Bone marrow (tissue), 2 donors: ENCODE data around the gene PAM.
A peak's percentile ranks its signal among the peaks of the same experiment; 100 is the strongest.

ENCODE experiments used
- DNase-seq, 2 donors: peaks; one replicate each; lab custom pipeline; 2025; lab: John Stamatoyannopoulos, UW

Gene PAM

GRCh38 chr5:102858808-102859207 is 103.7 kb downstream of the PAM start:
- no peak for DNase-seq

DNA sequence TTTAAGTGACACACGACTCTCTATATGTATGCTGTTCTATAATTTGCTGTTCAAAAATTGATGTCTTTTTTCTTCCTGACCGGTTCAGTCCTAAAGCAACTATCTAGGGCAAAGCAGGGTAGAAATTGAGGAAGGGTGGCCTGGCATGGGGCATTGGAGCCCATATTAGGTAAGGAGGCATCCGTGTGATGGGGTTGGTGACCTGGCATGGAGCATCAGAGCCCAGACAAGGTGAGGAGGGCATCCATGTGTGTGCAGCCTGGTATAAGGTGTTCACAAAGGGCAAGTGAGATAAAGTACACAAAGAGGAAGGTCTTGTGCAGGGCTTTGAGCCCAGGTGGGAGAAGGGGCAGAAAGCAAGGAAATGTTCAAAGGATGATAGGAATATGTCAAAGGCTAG is 104.9 kb downstream of the PAM start:
- no peak for DNase-seq

DNA sequence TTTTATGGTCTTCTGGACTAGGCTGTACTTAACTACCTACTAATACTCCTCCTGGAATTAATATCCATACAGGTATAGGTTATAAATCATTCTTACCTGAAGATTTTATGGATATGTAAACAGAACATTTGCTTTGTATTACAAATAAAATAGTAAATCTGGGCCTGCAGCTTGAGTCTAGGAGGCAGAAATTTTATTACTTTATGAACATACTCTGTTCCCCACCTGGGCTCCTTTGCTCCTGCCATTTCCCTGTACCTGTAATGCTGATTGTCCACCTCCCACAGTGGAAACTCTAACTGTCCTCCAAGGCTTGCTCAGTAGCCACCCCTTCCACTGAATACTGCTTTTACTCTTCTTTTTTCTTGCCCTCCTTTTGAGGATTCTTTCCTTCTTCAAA is 108.0 kb downstream of the PAM start:
- DNase-seq: no peak

- no peak for DNase-seq
Observed at GRCh38 chr5:102863764-102864560, 108.9 kb downstream of the PAM start.

- no peak for DNase-seq
Observed at GRCh38 chr5:102865171-102865509, 110.0 kb downstream of the PAM start.

GRCh38 chr5:102865510-102866236 is 110.6 kb downstream of the PAM start:
- peak; percentile 8 to 63 for DNase-seq

DNA sequence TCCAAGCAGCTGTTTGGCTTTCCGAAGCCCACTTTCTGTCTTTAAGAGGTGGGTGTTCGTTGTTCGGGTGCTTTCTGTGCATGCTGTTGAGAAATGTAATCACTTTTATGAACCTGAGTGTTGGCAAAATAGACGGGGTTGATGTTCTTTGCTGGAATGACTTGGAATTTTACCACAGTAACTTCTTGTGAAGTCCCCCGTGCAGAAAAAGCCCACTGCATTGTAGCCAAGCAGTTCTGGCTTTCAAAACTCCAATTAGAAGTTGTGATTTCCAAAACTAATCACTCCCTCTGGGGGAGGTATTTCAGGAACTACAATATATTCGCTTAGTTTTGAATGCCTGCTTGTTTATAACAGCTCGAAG is 111.1 kb downstream of the PAM start:
- no peak for DNase-seq

- no peak for DNase-seq
Observed at GRCh38 chr5:102867992-102868662, 113.0 kb downstream of the PAM start.

DNA sequence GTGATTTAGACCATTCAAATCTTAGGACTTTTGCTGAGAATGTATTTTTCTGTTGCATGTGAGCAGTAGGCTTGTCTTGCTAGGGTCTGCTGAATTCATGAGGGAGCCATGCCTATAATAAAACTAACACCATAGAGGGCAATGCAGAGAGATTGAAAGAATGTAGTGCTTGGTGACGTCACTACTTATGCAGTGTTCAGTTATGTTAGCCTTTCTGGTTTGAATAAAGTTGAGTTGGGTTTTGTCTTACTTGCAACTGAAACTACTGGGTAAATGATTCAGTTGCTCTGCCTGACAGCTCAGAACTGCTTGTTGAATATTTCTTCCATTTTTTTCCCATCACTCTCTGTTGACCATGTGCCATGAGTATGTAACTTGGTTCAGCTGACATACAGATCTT is 114.1 kb downstream of the PAM start:
- no peak for DNase-seq

GRCh38 chr5:102873379-102873932 is 118.4 kb downstream of the PAM start:
- DNase-seq: no peak

- DNase-seq: no peak
Observed at GRCh38 chr5:102874054-102874453, 118.9 kb downstream of the PAM start.

DNA sequence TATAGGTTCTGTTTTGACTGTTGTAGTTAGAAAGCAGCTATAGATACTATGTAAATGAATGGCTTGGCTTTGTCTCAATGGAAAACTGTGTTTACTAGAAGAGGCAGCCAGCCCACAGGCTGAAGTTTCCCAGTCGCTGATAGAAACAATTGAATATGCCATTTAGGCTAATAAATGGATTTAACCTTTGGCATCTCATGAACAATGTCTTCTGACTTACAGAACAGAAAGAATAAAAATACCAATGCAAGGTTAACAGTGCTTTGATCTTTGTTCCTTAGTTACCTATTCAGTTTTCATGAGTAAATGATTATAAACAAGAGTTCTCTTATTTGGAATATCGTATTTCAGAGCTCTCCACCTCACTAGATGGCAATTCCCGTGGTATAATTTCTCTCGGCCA is 120.6 kb downstream of the PAM start:
- no peak for DNase-seq

GRCh38 chr5:102876610-102877009 is 121.5 kb downstream of the PAM start:
- DNase-seq: no peak

DNA sequence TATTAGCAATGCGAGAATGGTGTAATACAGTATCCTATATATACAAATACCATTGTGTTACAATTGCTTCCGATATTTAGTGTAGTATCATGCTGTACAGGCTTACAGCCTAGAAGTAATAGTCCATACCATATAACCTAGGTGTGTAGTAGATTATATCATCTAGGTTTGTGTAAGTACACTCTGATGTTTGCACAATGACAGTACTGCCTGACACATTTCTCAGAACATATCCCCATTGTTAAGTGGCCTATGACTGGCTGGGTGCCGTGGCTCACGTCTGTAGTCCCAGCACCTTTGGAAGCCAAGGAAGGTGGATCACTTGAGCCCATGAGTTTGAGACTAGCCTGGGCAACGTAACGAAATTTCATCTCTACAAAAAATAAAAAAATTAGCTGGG is 124.6 kb downstream of the PAM start:
- no peak for DNase-seq

- DNase-seq: no peak
Observed at GRCh38 chr5:102886586-102886985, 131.5 kb downstream of the PAM start.

DNA sequence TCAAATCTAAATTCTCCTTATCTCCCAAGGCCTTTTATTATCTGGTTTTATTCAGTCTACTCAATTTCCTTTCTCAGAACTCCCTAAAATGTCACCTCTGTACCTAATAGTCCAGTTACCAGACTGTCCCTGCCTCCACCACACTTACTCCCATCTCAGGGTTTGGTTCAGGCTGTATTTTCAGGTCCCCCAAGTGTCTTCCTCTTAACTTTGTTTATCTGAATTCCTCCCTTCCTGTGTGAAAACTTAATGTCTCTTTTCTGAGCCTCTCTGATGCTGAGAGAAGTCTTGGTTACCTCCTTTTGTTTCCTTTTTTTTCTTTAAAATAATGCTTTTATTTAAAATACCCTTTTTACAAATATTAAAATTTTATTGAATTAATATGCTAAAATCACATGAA is 133.4 kb downstream of the PAM start:
- no peak for DNase-seq

DNA sequence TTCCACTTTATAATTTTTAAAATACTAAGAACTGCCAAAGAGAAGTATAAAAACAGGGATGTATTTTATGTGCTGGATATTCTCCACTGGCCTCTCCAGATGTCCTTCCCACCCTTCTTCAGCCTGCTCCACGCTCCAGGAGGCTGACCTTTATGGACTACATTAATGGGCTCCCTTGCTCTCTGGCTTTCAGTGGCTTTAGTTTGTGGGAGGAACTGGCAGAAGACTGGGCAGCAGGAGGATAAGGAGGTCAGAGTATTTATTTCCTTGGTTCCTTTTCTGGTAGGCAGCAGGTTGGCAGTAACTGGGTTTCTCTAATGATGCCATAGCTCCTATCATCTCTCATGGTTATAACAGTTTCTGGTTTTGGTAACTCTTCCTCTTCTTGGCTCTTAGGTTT is 133.9 kb downstream of the PAM start:
- DNase-seq: no peak

- DNase-seq: no peak
Observed at GRCh38 chr5:102890133-102890532, 135.0 kb downstream of the PAM start.

- no peak for DNase-seq
Observed at GRCh38 chr5:102891175-102891574, 136.1 kb downstream of the PAM start.

DNA sequence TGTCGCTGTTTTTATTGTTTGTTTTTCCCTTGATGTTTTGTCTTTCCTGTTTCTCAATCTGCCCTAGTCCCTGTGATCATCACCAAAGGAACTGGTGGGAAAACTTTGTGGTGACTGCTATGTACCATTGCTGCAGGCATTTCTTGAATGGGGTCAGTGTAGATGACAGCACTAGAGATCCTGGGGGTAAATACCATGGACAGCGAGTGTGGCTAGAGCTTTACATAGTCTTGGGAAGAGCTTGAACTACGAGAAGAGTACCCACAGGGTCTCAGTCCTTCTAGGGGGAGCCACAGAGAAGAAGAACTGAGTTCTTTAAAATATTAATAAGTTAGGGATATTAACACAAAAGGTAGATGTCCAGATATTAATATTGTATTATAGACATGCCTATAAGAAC is 138.8 kb downstream of the PAM start:
- DNase-seq: no peak

- no peak for DNase-seq
Observed at GRCh38 chr5:102895234-102895633, 140.1 kb downstream of the PAM start.

DNA sequence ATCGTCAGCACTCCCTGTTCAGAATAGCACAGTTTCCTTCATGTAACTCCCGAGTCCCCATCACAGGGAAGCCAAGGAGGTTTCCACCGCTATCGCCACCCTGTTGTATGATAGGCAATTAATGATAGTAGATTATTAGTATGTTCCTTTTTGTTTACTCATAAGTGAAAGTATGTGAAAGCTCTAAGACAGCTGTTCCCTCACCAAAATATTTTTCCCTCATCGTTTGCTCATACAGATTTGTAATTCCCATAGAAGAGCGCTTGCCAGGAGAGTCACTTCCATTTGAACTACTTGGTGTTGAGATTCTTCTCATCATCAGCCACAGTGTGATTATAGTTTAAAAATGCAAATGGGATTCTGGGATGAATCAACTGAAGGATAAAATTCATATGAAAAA is 140.9 kb downstream of the PAM start:
- DNase-seq: no peak
